Measurements from ENCODE around the gene UTY.

UTY gene

GRCh38 chrY:13479828-13480227, at the start of gene UTY:
UTY (minus strand) TSS chrY:13480033; CDS start chrY:13479665, 368 bp downstream.
- peak; percentile 75 for DNase-seq (ENCODE audit: low spot score)

GRCh38 chrY:13520474-13520873, 40.6 kb upstream of the UTY start:
- no peak for DNase-seq (ENCODE audit: low spot score)

GRCh38 chrY:13501215-13501614, 21.4 kb upstream of the UTY start:
- DNase-seq (ENCODE audit: low spot score) = no peak

GRCh38 chrY:13493737-13494136, 13.9 kb upstream of the UTY start:
- DNase-seq (ENCODE audit: low spot score) = no peak

GRCh38 chrY:13492408-13492807, 12.6 kb upstream of the UTY start:
- DNase-seq (ENCODE audit: low spot score) = no peak

- DNase-seq (ENCODE audit: low spot score) = no peak
Observed at GRCh38 chrY:13488738-13489137, 8.9 kb upstream of the UTY start.

GRCh38 chrY:13479121-13479711, 617 bp downstream of the UTY start:
- DNase-seq (ENCODE audit: low spot score) = peak; percentile 17

- DNase-seq (ENCODE audit: low spot score) = peak; percentile 57
Observed at GRCh38 chrY:13478126-13478785, 1.6 kb downstream of the UTY start.

GRCh38 chrY:13474997-13475396, 4.8 kb downstream of the UTY start:
- no peak for DNase-seq (ENCODE audit: low spot score)

GRCh38 chrY:13451572-13451971, 28.3 kb downstream of the UTY start:
- no peak for DNase-seq (ENCODE audit: low spot score)

- DNase-seq (ENCODE audit: low spot score) = no peak
Observed at GRCh38 chrY:13450596-13451130, 29.2 kb downstream of the UTY start.

- no peak for DNase-seq (ENCODE audit: low spot score)
Observed at GRCh38 chrY:13445566-13445965, 34.3 kb downstream of the UTY start.

- DNase-seq (ENCODE audit: low spot score) = no peak
Observed at GRCh38 chrY:13443146-13443545, 36.7 kb downstream of the UTY start.

- DNase-seq (ENCODE audit: low spot score) = no peak
Observed at GRCh38 chrY:13440811-13441210, 39.0 kb downstream of the UTY start.

GRCh38 chrY:13435968-13436937, 43.6 kb downstream of the UTY start:
- DNase-seq (ENCODE audit: low spot score) = no peak

- no peak for DNase-seq (ENCODE audit: low spot score)
Observed at GRCh38 chrY:13435206-13435967, 44.4 kb downstream of the UTY start.

GRCh38 chrY:13432293-13433025, 47.4 kb downstream of the UTY start:
- no peak for DNase-seq (ENCODE audit: low spot score)

- DNase-seq (ENCODE audit: low spot score) = no peak
Observed at GRCh38 chrY:13429551-13429950, 50.3 kb downstream of the UTY start.

GRCh38 chrY:13423281-13423732, 56.5 kb downstream of the UTY start:
- DNase-seq (ENCODE audit: low spot score) = peak; percentile 30

- no peak for DNase-seq (ENCODE audit: low spot score)
Observed at GRCh38 chrY:13416869-13417661, 62.8 kb downstream of the UTY start.

Data from AG20443 (cell line).